Measurements from ENCODE around the gene KCNG1.

Gene KCNG1

GRCh38 chr20:51036226-51036625 is 13.3 kb upstream of the KCNG1 start:
- no peak for DNase-seq (ENCODE audit: low spot score)

- DNase-seq (ENCODE audit: low spot score), result no peak
Observed at GRCh38 chr20:51034988-51035656, 12.2 kb upstream of the KCNG1 start.

- no peak for DNase-seq (ENCODE audit: low spot score)
Observed at GRCh38 chr20:51034476-51034875, 11.6 kb upstream of the KCNG1 start.

GRCh38 chr20:51029963-51030920 is 7.3 kb upstream of the KCNG1 start:
- no peak for DNase-seq (ENCODE audit: low spot score)

- no peak for DNase-seq (ENCODE audit: low spot score)
Observed at GRCh38 chr20:51029556-51029955, 6.6 kb upstream of the KCNG1 start.

GRCh38 chr20:51028616-51029212 is 5.8 kb upstream of the KCNG1 start:
- DNase-seq (ENCODE audit: low spot score), result no peak

GRCh38 chr20:51027035-51027795 is 4.3 kb upstream of the KCNG1 start:
- no peak for DNase-seq (ENCODE audit: low spot score)

GRCh38 chr20:51026269-51026668 is 3.4 kb upstream of the KCNG1 start:
- no peak for DNase-seq (ENCODE audit: low spot score)

GRCh38 chr20:51024761-51025160 is 1.9 kb upstream of the KCNG1 start:
- no peak for DNase-seq (ENCODE audit: low spot score)

- no peak for DNase-seq (ENCODE audit: low spot score)
Observed at GRCh38 chr20:51023617-51024155, 779 bp upstream of the KCNG1 start.

- DNase-seq (ENCODE audit: low spot score), result no peak
Observed at GRCh38 chr20:51022227-51022802, 592 bp downstream of the KCNG1 start.

- no peak for DNase-seq (ENCODE audit: low spot score)
Observed at GRCh38 chr20:51021067-51022025, 1.6 kb downstream of the KCNG1 start.

GRCh38 chr20:51020657-51021056 is 2.2 kb downstream of the KCNG1 start:
- DNase-seq (ENCODE audit: low spot score), result no peak

GRCh38 chr20:51019656-51020592 is 3.0 kb downstream of the KCNG1 start:
- DNase-seq (ENCODE audit: low spot score), result no peak

GRCh38 chr20:51017251-51017650 is 5.7 kb downstream of the KCNG1 start:
- DNase-seq (ENCODE audit: low spot score), result no peak

GRCh38 chr20:51016521-51016920 is 6.4 kb downstream of the KCNG1 start:
- DNase-seq (ENCODE audit: low spot score), result no peak

GRCh38 chr20:51014797-51015722 is 7.8 kb downstream of the KCNG1 start:
- DNase-seq (ENCODE audit: low spot score), result peak; percentile 64
